HL-60 (cell line): ENCODE data around the gene RHOU.

Experiments used
- DNase-seq, 2 experiments: peaks; one replicate each; pipeline ENCODE4 v3.0.0-alpha.2; 2010 to 2020; ENCODE audit warnings: low read depth in 1 of 2, low spot score in 1 of 2
- H3K27ac ChIP-seq: fragments of 250-450 bp; sonication (Bioruptor Pico); replicated peaks from 2 replicates; pipeline ENCODE4 v1.5.1; 2020; ENCODE audit warnings: mild to moderate bottlenecking, moderate library complexity
- H3K27me3 ChIP-seq: fragments of 250-450 bp; sonication (Bioruptor Pico); 2 replicates; pipeline ENCODE4 v1.5.1; 2021; ENCODE audit warnings: mild to moderate bottlenecking, moderate library complexity; ENCODE audit not compliant: insufficient read depth, poor library complexity, severe bottlenecking
- H3K4me3 ChIP-seq: replicated peaks from 2 replicates; pipeline ENCODE4 v1.5.1; 2011; ENCODE audit warnings: mild to moderate bottlenecking, control low read depth, low read length; ENCODE audit not compliant: insufficient read depth
- GABPA ChIP-seq: IDR thresholded peaks from 2 replicates; pipeline ENCODE4 v1.6.1; 2012; ENCODE audit warnings: low read depth
- POLR2AphosphoS5 ChIP-seq: IDR thresholded peaks from 2 replicates; pipeline ENCODE4 v1.6.1; 2012; ENCODE audit warnings: low read depth
- SPI1 ChIP-seq: IDR thresholded peaks from 2 replicates; pipeline ENCODE4 v1.6.1; 2012; ENCODE audit warnings: low read depth, mild to moderate bottlenecking, borderline replicate concordance
- TF ChIP-seq, protein P1 (sequence below): IDR thresholded peaks from one replicate; pipeline ENCODE4 v1.5.1; 2011; ENCODE audit warnings: low read length, control low read depth, inconsistent platforms; ENCODE audit not compliant: insufficient read depth
- TF ChIP-seq, protein P2 (sequence below): IDR thresholded peaks from 2 replicates; pipeline ENCODE4 v1.6.1; 2012; ENCODE audit warnings: low read depth; ENCODE audit not compliant: insufficient replicate concordance

RHOU gene

DNA sequence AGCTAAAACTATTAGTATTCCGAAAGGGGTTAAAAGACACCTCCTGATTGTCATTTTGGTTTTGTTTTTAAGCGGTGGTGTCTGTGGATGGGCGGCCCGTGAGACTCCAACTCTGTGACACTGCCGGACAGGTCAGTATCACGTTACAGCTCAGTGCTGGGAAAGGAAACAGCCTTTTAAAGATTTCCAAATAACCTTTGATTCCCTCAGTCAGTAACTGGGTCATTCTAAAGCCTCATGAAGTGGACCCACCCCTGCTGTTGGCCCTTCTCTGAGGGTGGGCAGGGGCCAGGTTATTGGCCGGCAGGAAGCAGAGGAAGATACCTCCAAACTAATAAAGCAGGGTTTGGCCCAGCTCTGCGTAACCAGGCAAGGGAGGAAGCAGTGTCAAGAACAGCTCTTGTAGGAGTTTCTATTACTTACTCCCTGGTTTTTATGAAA, 2.3 kb downstream of the RHOU start:
- H3K27me3 ChIP-seq = no peaks in the 10 kb centered on the region
- TF ChIP-seq GABPA (no peak), POLR2AphosphoS5 (no peak), SPI1 (no peak)
- TF ChIP-seq, protein P1, sequence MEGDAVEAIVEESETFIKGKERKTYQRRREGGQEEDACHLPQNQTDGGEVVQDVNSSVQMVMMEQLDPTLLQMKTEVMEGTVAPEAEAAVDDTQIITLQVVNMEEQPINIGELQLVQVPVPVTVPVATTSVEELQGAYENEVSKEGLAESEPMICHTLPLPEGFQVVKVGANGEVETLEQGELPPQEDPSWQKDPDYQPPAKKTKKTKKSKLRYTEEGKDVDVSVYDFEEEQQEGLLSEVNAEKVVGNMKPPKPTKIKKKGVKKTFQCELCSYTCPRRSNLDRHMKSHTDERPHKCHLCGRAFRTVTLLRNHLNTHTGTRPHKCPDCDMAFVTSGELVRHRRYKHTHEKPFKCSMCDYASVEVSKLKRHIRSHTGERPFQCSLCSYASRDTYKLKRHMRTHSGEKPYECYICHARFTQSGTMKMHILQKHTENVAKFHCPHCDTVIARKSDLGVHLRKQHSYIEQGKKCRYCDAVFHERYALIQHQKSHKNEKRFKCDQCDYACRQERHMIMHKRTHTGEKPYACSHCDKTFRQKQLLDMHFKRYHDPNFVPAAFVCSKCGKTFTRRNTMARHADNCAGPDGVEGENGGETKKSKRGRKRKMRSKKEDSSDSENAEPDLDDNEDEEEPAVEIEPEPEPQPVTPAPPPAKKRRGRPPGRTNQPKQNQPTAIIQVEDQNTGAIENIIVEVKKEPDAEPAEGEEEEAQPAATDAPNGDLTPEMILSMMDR = no peak
- TF ChIP-seq, protein P2, sequence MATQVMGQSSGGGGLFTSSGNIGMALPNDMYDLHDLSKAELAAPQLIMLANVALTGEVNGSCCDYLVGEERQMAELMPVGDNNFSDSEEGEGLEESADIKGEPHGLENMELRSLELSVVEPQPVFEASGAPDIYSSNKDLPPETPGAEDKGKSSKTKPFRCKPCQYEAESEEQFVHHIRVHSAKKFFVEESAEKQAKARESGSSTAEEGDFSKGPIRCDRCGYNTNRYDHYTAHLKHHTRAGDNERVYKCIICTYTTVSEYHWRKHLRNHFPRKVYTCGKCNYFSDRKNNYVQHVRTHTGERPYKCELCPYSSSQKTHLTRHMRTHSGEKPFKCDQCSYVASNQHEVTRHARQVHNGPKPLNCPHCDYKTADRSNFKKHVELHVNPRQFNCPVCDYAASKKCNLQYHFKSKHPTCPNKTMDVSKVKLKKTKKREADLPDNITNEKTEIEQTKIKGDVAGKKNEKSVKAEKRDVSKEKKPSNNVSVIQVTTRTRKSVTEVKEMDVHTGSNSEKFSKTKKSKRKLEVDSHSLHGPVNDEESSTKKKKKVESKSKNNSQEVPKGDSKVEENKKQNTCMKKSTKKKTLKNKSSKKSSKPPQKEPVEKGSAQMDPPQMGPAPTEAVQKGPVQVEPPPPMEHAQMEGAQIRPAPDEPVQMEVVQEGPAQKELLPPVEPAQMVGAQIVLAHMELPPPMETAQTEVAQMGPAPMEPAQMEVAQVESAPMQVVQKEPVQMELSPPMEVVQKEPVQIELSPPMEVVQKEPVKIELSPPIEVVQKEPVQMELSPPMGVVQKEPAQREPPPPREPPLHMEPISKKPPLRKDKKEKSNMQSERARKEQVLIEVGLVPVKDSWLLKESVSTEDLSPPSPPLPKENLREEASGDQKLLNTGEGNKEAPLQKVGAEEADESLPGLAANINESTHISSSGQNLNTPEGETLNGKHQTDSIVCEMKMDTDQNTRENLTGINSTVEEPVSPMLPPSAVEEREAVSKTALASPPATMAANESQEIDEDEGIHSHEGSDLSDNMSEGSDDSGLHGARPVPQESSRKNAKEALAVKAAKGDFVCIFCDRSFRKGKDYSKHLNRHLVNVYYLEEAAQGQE = no peak

GRCh38 chr1:228739826-228740225, 4.5 kb downstream of the RHOU start:
- no peak for TF ChIP-seq SPI1
- no peak for TF ChIP-seq GABPA
- TF ChIP-seq, protein P2 = no peak
- TF ChIP-seq, protein P1 = no peak
- TF ChIP-seq POLR2AphosphoS5 = no peak
- no peak overlapping the region for H3K27ac ChIP-seq
- H3K4me3 ChIP-seq = no peak overlapping the region
- DNase-seq = no peak
- H3K27me3 ChIP-seq = no peaks in the 10 kb centered on the region

More for the DNA sequence above, 2.3 kb downstream of the RHOU start:
- no peak for DNase-seq
- Histone ChIP-seq H3K27ac (no peak overlapping the region), H3K4me3 (no peak overlapping the region; the same call in 1 of the 2 replicates)

GRCh38 chr1:228740543-228741317, 5.5 kb downstream of the RHOU start:
- H3K27me3 ChIP-seq = no peaks in the 10 kb centered on the region
- no peak overlapping the region for H3K27ac ChIP-seq
- TF ChIP-seq GABPA (no peak), SPI1 (no peak), POLR2AphosphoS5 (no peak)
- TF ChIP-seq, protein P2 = no peak
- TF ChIP-seq, protein P1 = no peak
- no peak overlapping the region for H3K4me3 ChIP-seq
- no peak for DNase-seq
